Tibial nerve (tissue), 4 donors: ENCODE results near the gene FAM234B. TPM values are rescaled to one million over a fixed set of nuclear protein-coding genes. Genes with fewer than 3 reads are reported as not detected.

Experiments used
- DNase-seq, 2 donors: peaks; one replicate each; pipeline ENCODE4 v3.0.0-alpha.2; 2019; ENCODE audit warnings: low spot score in 2 of 2
- H3K27ac ChIP-seq, 4 donors: fragments of 200-600 bp; sonication (generic) in 3 of 4; one replicate each; pipeline ENCODE4 v1.5.1; 2017 to 2019; ENCODE audit warnings: mild to moderate bottlenecking in 1 of 4
- H3K27me3 ChIP-seq, 2 donors: fragments of 200-600 bp; sonication (generic) in 1 of 2; one replicate each; pipeline versions ENCODE4 v1.5.1 to v1.6.0; 2017 to 2019
- H3K36me3 ChIP-seq, 3 donors: fragments of 200-600 bp; sonication (generic); one replicate each; pipeline ENCODE4 v1.5.1; 2018 to 2019
- H3K4me1 ChIP-seq, 4 donors: fragments of 200-600 bp; sonication (generic) in 3 of 4; one replicate each; pipeline ENCODE4 v1.5.1; 2017 to 2019
- H3K4me3 ChIP-seq, 4 donors: fragments of 200-600 bp; sonication (generic) in 3 of 4; one replicate each; pipeline ENCODE4 v1.5.1; 2017 to 2019; ENCODE audit warnings: mild to moderate bottlenecking in 1 of 4, moderate library complexity in 1 of 4
- H3K9me3 ChIP-seq, 4 donors: fragments of 200-600 bp; sonication (generic) in 3 of 4; one replicate each; pipeline ENCODE4 v1.5.1; 2017 to 2019
- CTCF ChIP-seq, 5 experiments: fragments of 200-600 bp in 3 of 5; fragments of 450-650 bp in 2 of 5; sonication (generic) in 3 of 5; IDR thresholded peaks; one replicate each; pipeline ENCODE4 v1.5.1; 2016 to 2019; ENCODE audit warnings: antibody characterized with exemption in 5 of 5, mild to moderate bottlenecking in 3 of 5, moderate library complexity in 2 of 5
- EP300 ChIP-seq, 2 donors: sonication (generic); formaldehyde crosslinking; IDR thresholded peaks; one replicate each; pipeline ENCODE4 v1.6.1; 2017; ENCODE audit warnings: antibody characterized with exemption in 2 of 2, mild to moderate bottlenecking in 1 of 2
- POLR2A ChIP-seq, 2 donors: fragments of 450-650 bp; IDR thresholded peaks; one replicate each; pipeline ENCODE4 v1.6.1; 2017; ENCODE audit warnings: antibody characterized with exemption in 2 of 2, mild to moderate bottlenecking in 2 of 2, moderate library complexity in 2 of 2
- WGBS, 2 donors: methylation state at CpG; one replicate each; pipeline ENCODE4 v1.1.5; 2018; 5-methylcytosine and 5-hydroxymethylcytosine counted together
- total RNA-seq, 4 donors: library from RNA; depleted of rRNA; stranded (reverse); fragments of >200 nt; gene quantifications; one replicate each; pipeline ENCODE4 v1.1.0, GENCODE V29; 2016

Gene FAM234B
- total RNA-seq, 4 donors from 2014 or later, result 2.0 to 12.6 (median 8.4) TPM

- no peaks in the 10 kb centered on the region for H3K36me3 ChIP-seq
- H3K4me1 ChIP-seq, result peaks cover 0 to 43% (median 19%) of the 10 kb centered on the region in 4 donors
- no peak for DNase-seq
- no peaks in the 10 kb centered on the region for H3K27me3 ChIP-seq
- WGBS, 2 donors, result 52 to 79% methylated on average over 6 to 14 of the region's 16 CpGs
- peak overlapping the region; percentile 56 to 91 (median 70) for H3K4me3 ChIP-seq
- TF ChIP-seq POLR2A (IDR thresholded peaks at IDR 0.05) (no peak), CTCF (IDR thresholded peaks at IDR 0.05) (no peak), EP300 (IDR thresholded peaks at IDR 0.05) (no peak)
- H3K9me3 ChIP-seq, result no peaks in the 10 kb centered on the region
- H3K27ac ChIP-seq, result peak overlapping the region; percentile 63 to 94 (median 92)
Measured at GRCh38 chr12:13001775-13002040, 42.5 kb upstream of the FAM234B start.

GRCh38 chr12:13002301-13003097, 41.7 kb upstream of the FAM234B start:
- Histone ChIP-seq H3K36me3 (no peaks in the 10 kb centered on the region), H3K4me1 (peaks cover 0 to 35% (median 17%) of the 10 kb centered on the region in 4 donors), H3K4me3 (no peak overlapping the region), H3K27ac (no peak overlapping the region), H3K9me3 (no peaks in the 10 kb centered on the region), H3K27me3 (no peaks in the 10 kb centered on the region)
- no peak for DNase-seq
- TF ChIP-seq EP300 (IDR thresholded peaks at IDR 0.05) (no peak), POLR2A (IDR thresholded peaks at IDR 0.05) (no peak), CTCF (IDR thresholded peaks at IDR 0.05) (no peak)
- 96 to 97% methylated on average over 10 of the region's 10 CpGs for WGBS, 2 donors

- no peak for TF ChIP-seq POLR2A (IDR thresholded peaks at IDR 0.05)
- TF ChIP-seq CTCF (IDR thresholded peaks at IDR 0.05), result no peak
- TF ChIP-seq EP300 (IDR thresholded peaks at IDR 0.05), result peak in 1 of 2 donors; percentile 18
- Histone ChIP-seq H3K4me1 (peaks cover 0 to 16% (median 4%) of the 10 kb centered on the region in 4 donors), H3K27me3 (no peaks in the 10 kb centered on the region), H3K36me3 (no peaks in the 10 kb centered on the region), H3K4me3 (no peak overlapping the region), H3K27ac (no peak overlapping the region), H3K9me3 (no peaks in the 10 kb centered on the region)
- WGBS, 2 donors, result 77 to 86% methylated on average over 3 of the region's 3 CpGs
- DNase-seq, result no peak
Measured at GRCh38 chr12:13004361-13004760, 39.8 kb upstream of the FAM234B start.

GRCh38 chr12:13004986-13005385, 39.2 kb upstream of the FAM234B start:
- H3K27ac ChIP-seq, result no peak overlapping the region
- no peak for TF ChIP-seq EP300 (IDR thresholded peaks at IDR 0.05)
- 76 to 78% methylated on average over 3 of the region's 3 CpGs for WGBS, 2 donors
- DNase-seq, result no peak
- no peaks in the 10 kb centered on the region for H3K9me3 ChIP-seq
- no peaks in the 10 kb centered on the region for H3K36me3 ChIP-seq
- H3K4me1 ChIP-seq, result peaks cover 0 to 13% (median 4%) of the 10 kb centered on the region in 4 donors
- no peaks in the 10 kb centered on the region for H3K27me3 ChIP-seq
- no peak overlapping the region for H3K4me3 ChIP-seq

GRCh38 chr12:13005649-13006048, 38.5 kb upstream of the FAM234B start:
- H3K4me3 ChIP-seq, result no peak overlapping the region
- H3K9me3 ChIP-seq, result no peaks in the 10 kb centered on the region
- DNase-seq, result no peak
- H3K36me3 ChIP-seq, result no peaks in the 10 kb centered on the region
- no peak overlapping the region for H3K27ac ChIP-seq
- TF ChIP-seq POLR2A (IDR thresholded peaks at IDR 0.05), result no peak
- TF ChIP-seq CTCF (IDR thresholded peaks at IDR 0.05), result no peak
- peaks cover 0 to 13% (median 4%) of the 10 kb centered on the region in 4 donors for H3K4me1 ChIP-seq
- no peaks in the 10 kb centered on the region for H3K27me3 ChIP-seq
- 89 to 93% methylated on average over 2 of the region's 2 CpGs for WGBS, 2 donors
